ENCODE measurements around the gene TUBA1A. TPM values are rescaled to one million over a fixed set of nuclear protein-coding genes. Genes with fewer than 3 reads are reported as not detected.

Gene TUBA1A
- total and polyA plus RNA-seq, 2 experiments from 2014 or later = 189 to 424 TPM

DNA sequence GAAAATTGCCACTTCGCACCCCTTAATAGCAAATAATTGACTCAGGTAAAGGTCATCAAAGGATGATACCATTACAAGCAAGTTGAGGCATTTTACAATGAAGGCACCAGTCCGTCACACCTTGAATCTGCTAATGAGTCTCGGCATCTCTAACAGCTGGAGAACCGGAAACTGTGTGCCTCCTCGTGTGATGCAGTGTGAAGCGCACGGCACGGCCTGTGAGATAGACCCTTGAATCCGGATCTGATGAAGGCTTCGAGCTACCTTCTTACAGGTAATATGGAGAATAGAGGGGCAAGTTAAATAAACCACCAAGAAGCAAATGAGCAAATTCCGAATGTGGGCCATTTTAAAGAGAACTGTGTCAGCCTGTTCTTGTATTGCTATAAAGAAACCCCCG, 19.8 kb upstream of the TUBA1A start (continued):
- TF ChIP-seq, protein P1, sequence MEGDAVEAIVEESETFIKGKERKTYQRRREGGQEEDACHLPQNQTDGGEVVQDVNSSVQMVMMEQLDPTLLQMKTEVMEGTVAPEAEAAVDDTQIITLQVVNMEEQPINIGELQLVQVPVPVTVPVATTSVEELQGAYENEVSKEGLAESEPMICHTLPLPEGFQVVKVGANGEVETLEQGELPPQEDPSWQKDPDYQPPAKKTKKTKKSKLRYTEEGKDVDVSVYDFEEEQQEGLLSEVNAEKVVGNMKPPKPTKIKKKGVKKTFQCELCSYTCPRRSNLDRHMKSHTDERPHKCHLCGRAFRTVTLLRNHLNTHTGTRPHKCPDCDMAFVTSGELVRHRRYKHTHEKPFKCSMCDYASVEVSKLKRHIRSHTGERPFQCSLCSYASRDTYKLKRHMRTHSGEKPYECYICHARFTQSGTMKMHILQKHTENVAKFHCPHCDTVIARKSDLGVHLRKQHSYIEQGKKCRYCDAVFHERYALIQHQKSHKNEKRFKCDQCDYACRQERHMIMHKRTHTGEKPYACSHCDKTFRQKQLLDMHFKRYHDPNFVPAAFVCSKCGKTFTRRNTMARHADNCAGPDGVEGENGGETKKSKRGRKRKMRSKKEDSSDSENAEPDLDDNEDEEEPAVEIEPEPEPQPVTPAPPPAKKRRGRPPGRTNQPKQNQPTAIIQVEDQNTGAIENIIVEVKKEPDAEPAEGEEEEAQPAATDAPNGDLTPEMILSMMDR (conservative IDR thresholded peaks at IDR 0.05; ENCODE audit: low read depth in 2 of 2) = no peak

DNA sequence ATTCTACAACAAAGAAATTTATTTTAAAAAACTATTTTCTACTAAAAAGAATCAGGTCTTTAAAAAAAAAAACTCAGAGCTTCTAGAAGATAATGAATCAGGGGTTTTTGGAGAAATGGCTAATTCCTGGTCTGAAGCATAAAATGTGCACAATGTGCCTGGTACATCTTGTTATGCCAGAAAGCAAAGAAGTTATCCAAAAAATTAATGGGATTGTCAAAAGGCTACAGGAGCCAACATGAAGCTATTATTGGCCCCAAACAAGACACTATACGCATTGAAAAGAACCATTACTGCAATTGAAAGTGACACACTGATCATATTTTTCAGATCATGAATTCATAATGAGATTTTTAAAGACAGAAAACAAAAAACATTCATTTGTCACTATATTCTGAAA, 19.3 kb upstream of the TUBA1A start:
- Histone ChIP-seq H3K4me2 (no peak overlapping the region), H3F3A (replicated peaks; ENCODE audit: low read depth) (no peaks in the 10 kb centered on the region), H3K36me3 (ENCODE audit: insufficient read depth) (no peaks in the 10 kb centered on the region), H4K20me1 (replicated peaks; ENCODE audit: insufficient read depth) (no peaks in the 10 kb centered on the region), H3K27me3 (ENCODE audit: insufficient read depth) (no peaks in the 10 kb centered on the region), H3K27ac (ENCODE audit: low read depth) (no peak overlapping the region), H3K79me2 (replicated peaks; ENCODE audit: insufficient read depth) (no peaks in the 10 kb centered on the region), H3K9me2 (ENCODE audit: insufficient read depth) (no peaks in the 10 kb centered on the region), H2AFZ (peak overlapping the region; percentile 56; the same call in 1 of the 2 replicates), H3K4me1 (ENCODE audit: insufficient read depth) (no peaks in the 10 kb centered on the region), H3K4me3 (no peak overlapping the region)
- H3K27ac Mint-ChIP-seq = no peak overlapping the region
- H3K4me1 Mint-ChIP-seq = 0 out of 3 replicates have a peak, but pooled peaks cover 2% of the 10 kb centered on the region
- H3K36me3 Mint-ChIP-seq (ENCODE audit: low read depth) = no peaks in the 10 kb centered on the region
- ATAC-seq = no peak
- H3K9me3 Mint-ChIP-seq = no peaks in the 10 kb centered on the region
- no peak for DNase-seq (ENCODE audit: low spot score)
- H3K4me3 Mint-ChIP-seq = no peak overlapping the region
- peaks cover 5% of the 10 kb centered on the region for H3K27me3 Mint-ChIP-seq (ENCODE audit: insufficient read depth, low read depth, poor library complexity)
- TF ChIP-seq POLR2AphosphoS5 (IDR thresholded peaks at IDR 0.05; ENCODE audit: low read depth) = no peak
- no peak for TF ChIP-seq EZH2phosphoT487 (IDR thresholded peaks at IDR 0.05; ENCODE audit: unreplicated experiment)
- TF ChIP-seq ZNF114 (CRISPR knock-in tag; IDR thresholded peaks at IDR 0.05) = no peak
- TF ChIP-seq, protein P2, sequence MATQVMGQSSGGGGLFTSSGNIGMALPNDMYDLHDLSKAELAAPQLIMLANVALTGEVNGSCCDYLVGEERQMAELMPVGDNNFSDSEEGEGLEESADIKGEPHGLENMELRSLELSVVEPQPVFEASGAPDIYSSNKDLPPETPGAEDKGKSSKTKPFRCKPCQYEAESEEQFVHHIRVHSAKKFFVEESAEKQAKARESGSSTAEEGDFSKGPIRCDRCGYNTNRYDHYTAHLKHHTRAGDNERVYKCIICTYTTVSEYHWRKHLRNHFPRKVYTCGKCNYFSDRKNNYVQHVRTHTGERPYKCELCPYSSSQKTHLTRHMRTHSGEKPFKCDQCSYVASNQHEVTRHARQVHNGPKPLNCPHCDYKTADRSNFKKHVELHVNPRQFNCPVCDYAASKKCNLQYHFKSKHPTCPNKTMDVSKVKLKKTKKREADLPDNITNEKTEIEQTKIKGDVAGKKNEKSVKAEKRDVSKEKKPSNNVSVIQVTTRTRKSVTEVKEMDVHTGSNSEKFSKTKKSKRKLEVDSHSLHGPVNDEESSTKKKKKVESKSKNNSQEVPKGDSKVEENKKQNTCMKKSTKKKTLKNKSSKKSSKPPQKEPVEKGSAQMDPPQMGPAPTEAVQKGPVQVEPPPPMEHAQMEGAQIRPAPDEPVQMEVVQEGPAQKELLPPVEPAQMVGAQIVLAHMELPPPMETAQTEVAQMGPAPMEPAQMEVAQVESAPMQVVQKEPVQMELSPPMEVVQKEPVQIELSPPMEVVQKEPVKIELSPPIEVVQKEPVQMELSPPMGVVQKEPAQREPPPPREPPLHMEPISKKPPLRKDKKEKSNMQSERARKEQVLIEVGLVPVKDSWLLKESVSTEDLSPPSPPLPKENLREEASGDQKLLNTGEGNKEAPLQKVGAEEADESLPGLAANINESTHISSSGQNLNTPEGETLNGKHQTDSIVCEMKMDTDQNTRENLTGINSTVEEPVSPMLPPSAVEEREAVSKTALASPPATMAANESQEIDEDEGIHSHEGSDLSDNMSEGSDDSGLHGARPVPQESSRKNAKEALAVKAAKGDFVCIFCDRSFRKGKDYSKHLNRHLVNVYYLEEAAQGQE (IDR thresholded peaks at IDR 0.05; ENCODE audit: unreplicated experiment) = no peak
- TF ChIP-seq STAT1 (IDR thresholded peaks at IDR 0.05; ENCODE audit: unreplicated experiment) = no peak
- TF ChIP-seq, protein P1 (conservative IDR thresholded peaks at IDR 0.05; ENCODE audit: low read depth in 2 of 2) = no peak
- no peak for TF ChIP-seq CREB1 (CRISPR knock-in tag; IDR thresholded peaks at IDR 0.05; ENCODE audit: low read depth)
- TF ChIP-seq, protein P3, sequence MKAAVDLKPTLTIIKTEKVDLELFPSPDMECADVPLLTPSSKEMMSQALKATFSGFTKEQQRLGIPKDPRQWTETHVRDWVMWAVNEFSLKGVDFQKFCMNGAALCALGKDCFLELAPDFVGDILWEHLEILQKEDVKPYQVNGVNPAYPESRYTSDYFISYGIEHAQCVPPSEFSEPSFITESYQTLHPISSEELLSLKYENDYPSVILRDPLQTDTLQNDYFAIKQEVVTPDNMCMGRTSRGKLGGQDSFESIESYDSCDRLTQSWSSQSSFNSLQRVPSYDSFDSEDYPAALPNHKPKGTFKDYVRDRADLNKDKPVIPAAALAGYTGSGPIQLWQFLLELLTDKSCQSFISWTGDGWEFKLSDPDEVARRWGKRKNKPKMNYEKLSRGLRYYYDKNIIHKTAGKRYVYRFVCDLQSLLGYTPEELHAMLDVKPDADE (IDR thresholded peaks at IDR 0.05) = no peak
- TF ChIP-seq, protein P4, sequence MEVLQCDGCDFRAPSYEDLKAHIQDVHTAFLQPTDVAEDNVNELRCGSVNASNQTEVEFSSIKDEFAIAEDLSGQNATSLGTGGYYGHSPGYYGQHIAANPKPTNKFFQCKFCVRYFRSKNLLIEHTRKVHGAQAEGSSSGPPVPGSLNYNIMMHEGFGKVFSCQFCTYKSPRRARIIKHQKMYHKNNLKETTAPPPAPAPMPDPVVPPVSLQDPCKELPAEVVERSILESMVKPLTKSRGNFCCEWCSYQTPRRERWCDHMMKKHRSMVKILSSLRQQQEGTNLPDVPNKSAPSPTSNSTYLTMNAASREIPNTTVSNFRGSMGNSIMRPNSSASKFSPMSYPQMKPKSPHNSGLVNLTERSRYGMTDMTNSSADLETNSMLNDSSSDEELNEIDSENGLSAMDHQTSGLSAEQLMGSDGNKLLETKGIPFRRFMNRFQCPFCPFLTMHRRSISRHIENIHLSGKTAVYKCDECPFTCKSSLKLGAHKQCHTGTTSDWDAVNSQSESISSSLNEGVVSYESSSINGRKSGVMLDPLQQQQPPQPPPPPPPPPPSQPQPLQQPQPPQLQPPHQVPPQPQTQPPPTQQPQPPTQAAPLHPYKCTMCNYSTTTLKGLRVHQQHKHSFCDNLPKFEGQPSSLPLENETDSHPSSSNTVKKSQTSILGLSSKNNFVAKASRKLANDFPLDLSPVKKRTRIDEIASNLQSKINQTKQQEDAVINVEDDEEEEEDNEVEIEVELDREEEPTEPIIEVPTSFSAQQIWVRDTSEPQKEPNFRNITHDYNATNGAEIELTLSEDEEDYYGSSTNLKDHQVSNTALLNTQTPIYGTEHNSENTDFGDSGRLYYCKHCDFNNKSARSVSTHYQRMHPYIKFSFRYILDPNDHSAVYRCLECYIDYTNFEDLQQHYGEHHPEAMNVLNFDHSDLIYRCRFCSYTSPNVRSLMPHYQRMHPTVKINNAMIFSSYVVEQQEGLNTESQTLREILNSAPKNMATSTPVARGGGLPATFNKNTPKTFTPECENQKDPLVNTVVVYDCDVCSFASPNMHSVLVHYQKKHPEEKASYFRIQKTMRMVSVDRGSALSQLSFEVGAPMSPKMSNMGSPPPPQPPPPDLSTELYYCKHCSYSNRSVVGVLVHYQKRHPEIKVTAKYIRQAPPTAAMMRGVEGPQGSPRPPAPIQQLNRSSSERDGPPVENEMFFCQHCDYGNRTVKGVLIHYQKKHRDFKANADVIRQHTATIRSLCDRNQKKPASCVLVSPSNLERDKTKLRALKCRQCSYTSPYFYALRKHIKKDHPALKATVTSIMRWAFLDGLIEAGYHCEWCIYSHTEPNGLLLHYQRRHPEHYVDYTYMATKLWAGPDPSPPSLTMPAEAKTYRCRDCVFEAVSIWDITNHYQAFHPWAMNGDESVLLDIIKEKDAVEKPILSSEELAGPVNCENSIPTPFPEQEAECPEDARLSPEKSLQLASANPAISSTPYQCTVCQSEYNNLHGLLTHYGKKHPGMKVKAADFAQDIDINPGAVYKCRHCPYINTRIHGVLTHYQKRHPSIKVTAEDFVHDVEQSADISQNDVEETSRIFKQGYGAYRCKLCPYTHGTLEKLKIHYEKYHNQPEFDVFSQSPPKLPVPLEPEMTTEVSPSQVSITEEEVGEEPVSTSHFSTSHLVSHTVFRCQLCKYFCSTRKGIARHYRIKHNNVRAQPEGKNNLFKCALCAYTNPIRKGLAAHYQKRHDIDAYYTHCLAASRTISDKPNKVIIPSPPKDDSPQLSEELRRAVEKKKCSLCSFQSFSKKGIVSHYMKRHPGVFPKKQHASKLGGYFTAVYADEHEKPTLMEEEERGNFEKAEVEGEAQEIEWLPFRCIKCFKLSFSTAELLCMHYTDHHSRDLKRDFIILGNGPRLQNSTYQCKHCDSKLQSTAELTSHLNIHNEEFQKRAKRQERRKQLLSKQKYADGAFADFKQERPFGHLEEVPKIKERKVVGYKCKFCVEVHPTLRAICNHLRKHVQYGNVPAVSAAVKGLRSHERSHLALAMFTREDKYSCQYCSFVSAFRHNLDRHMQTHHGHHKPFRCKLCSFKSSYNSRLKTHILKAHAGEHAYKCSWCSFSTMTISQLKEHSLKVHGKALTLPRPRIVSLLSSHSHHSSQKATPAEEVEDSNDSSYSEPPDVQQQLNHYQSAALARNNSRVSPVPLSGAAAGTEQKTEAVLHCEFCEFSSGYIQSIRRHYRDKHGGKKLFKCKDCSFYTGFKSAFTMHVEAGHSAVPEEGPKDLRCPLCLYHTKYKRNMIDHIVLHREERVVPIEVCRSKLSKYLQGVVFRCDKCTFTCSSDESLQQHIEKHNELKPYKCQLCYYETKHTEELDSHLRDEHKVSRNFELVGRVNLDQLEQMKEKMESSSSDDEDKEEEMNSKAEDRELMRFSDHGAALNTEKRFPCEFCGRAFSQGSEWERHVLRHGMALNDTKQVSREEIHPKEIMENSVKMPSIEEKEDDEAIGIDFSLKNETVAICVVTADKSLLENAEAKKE (CRISPR knock-in tag; IDR thresholded peaks at IDR 0.05) = no peak
- TF ChIP-seq EZH2 (IDR thresholded peaks at IDR 0.05; ENCODE audit: low read depth, unreplicated experiment) = no peak

Measured in GM23338 (cell line).